ENCODE results near the gene FNDC10.
"Not testable (repeated sequence)": the region's sequence is repeated elsewhere in the genome, so short reads cannot be mapped to it uniquely, and the experiment has no call there.

FNDC10 gene

GRCh38 chr1:1564268-1564667, 35.7 kb downstream of the FNDC10 start:
- no peak for DNase-seq

DNA sequence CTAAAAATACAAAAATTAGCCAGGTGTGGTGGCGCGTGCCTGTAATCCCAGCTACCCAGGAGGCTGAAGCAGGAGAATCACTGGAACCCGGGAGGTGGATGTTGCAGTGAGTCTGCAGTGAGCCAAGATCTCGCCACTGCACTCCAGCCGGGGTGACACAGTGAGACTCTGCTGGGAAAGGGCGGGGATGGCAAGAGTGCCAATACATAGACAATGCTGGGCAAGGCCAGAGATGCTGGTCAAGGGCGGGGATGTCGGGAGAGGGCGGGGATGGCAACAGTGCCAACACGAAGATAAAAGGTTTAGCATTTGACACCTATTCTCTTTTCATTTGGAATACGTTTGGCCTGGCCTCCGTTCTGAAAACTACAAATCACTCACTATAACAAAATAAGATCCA, 36.2 kb downstream of the FNDC10 start:
- no peak for DNase-seq

- DNase-seq, result no peak
Measured at GRCh38 chr1:1562556-1563195, 37.3 kb downstream of the FNDC10 start.

DNA sequence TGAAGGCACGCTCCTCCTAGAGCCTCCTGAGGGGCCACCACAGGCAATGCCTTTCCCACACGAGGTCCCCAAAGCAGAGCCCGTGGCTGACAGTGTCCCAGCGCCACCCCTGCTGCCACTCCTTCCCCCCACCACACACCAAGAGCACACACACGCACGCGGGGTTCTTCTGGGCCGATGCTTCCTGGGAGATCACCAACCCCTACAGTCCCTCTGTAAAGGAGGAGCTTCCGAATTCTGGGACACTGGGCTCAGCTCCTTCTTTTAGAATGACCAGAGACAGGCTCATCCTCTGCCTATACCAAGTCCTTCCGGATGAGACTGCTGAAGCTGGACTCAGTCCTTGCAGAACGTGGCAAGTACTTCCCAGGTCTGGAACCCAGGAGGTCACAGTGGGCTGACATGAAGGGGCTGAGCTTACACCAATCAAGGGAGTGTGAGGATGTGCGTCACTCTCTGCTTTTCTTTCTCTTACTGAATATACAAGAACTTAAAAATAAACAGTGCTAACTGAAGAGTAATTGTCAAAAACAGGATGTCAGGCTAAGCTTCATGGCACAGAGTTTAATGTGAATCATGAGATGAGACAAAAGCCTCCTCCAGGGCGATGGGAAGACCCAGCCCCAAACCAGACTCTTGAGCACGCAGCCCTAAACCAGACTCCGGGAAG, 38.0 kb downstream of the FNDC10 start:
- DNase-seq, result no peak

DNA sequence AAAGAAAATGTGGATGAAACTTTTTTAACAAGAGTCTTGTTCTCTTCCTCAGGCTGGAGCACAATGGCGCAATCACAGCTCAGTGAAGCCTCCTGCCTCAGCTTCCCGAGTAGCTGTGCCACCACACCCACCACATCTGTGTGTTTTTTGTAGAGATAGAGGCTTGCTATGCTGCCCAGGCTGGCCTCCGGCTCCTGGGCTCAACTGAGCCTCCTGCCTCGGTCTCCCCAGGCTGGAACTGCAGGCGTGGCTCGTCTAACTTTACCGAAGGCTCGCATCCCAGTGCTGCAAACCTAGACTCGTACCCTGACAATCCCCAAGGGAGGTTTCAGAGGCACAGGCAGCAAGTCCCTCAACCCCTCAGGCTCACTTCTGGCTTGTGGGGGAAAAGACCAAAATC, 39.8 kb downstream of the FNDC10 start:
- DNase-seq, result no peak

GRCh38 chr1:1559066-1559465, 40.9 kb downstream of the FNDC10 start:
- DNase-seq, result no peak

- DNase-seq, result no peak
Measured at GRCh38 chr1:1558591-1558990, 41.3 kb downstream of the FNDC10 start.

DNA sequence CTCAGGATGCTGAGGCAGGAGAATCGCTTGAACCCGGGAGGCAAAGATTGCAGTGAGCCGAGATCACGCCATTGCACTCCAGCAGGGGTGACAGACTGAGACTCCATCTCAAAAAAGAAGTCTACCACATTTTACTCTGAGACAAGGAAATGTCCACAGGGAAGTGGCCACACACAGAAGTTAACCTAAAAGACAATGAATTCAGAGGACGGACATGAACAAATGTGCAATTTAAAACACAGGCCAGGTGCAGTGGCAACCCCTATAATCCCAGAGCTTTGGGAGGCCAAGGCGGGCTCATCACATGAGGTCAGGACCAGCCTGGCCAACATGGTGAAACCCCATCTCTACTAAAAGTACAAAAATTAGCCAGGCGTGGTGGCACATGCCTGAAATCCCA, 42.2 kb downstream of the FNDC10 start:
- not testable (repeated sequence) for DNase-seq

GRCh38 chr1:1556961-1557360, 43.0 kb downstream of the FNDC10 start:
- DNase-seq, result not testable (repeated sequence)

GRCh38 chr1:1556505-1556904, 43.4 kb downstream of the FNDC10 start:
- no peak for DNase-seq

DNA sequence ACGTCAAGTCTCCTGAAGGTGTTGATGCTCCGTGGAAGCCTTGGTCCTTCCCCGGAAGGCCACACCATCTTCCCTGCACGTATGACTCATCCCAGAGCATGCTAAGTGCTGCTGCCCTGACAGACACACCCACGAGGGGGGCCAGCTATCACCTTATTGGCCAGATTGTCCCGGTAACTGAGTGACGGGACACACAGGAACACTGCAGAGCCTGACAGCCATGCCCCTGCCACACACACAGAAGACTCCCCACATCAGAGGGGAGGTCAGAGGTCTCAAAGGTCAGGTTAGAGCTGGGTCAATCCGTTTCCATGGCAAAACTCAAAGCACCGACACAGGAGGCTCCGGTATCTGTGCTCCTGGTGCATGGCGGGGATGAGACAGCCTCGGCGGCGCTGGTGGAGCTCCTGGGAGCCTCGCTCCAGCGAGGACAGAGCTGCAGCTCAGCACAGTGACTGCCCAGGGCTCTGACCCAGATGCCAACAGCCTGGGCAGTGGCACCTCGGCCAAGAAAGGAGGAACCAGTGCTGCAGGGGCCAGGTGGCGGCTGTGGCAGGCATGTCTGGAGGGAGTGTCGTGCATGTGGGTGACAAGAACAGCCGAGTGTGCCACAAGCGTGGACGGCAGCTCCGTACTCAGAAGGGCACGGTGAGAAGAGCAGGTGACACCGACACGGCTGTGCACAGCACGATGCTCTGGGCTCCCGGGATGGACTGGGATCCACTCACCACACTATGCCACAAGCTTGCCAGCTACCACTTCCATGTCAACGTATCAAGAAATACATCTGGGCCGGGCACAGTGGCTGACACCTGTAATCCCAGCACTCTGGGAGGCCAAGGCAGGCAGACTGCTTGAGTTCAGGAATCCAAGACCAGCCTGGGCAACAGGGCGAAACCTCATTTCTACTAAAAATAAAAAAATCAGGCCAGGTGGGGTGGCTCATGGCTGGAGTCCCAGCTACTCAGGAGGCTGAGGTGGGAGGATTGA, 44.7 kb downstream of the FNDC10 start:
- no peak for DNase-seq

- no peak for DNase-seq
Measured at GRCh38 chr1:1554550-1554925, 45.4 kb downstream of the FNDC10 start.

GRCh38 chr1:1553821-1554494, 46.0 kb downstream of the FNDC10 start:
- no peak for DNase-seq

GRCh38 chr1:1552263-1552639, 47.7 kb downstream of the FNDC10 start:
- DNase-seq, result no peak

- no peak for DNase-seq
Measured at GRCh38 chr1:1551524-1552262, 48.2 kb downstream of the FNDC10 start.

- DNase-seq, result no peak
Measured at GRCh38 chr1:1550591-1551432, 49.1 kb downstream of the FNDC10 start.

DNA sequence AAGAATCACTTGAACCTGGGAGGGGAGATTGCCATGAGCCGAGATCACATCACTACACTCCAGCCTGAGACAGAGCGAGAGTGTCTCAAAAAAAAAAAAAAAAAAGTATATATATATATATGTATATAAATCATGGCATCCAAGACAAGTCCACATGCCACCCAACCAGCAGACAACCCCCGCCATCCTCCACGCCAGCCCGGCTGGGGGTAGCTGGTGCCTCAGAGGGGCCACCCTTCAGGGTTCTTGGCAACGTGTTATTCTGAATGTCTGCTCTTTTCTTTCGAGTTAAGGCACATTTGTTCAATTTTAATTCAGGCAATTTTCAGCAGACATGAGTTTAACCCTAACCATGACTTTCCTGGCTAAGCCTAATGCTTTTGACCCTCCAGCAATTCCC, 49.8 kb downstream of the FNDC10 start:
- no peak for DNase-seq

GRCh38 chr1:1548591-1548990, 51.3 kb downstream of the FNDC10 start:
- no peak for DNase-seq
